Osteoblast (primary cell): ENCODE data around the gene SCYGR8. TPM values are rescaled to one million over a fixed set of nuclear protein-coding genes. Genes with fewer than 3 reads are reported as not detected.
A peak's percentile ranks its signal among the peaks of the same experiment; 100 is the strongest.

Source experiments
- DNase-seq: peaks from one replicate; pipeline ENCODE4 v3.0.0; 2011; ENCODE audit warnings: low spot score, mixed read lengths; ENCODE audit not compliant: insufficient read length; ENCODE audit errors: missing footprints
- H2AFZ ChIP-seq: 2 replicates; pipeline ENCODE4 v1.6.0; 2011; ENCODE audit warnings: mild to moderate bottlenecking, low read length
- H3K27ac ChIP-seq: 2 replicates; pipeline ENCODE4 v1.5.1; 2011; ENCODE audit warnings: mild to moderate bottlenecking, low read depth, low read length, moderate library complexity
- H3K27me3 ChIP-seq: 2 replicates; pipeline ENCODE4 v1.6.0; 2012; ENCODE audit warnings: mild to moderate bottlenecking, control low read depth, inconsistent platforms, low read length, moderate library complexity; ENCODE audit not compliant: insufficient read depth
- H3K36me3 ChIP-seq: 2 replicates; pipeline ENCODE4 v1.5.1; 2011; ENCODE audit warnings: mild to moderate bottlenecking, low read length, control low read depth, moderate library complexity; ENCODE audit not compliant: insufficient read depth
- H3K4me1 ChIP-seq: 2 replicates; pipeline ENCODE4 v1.5.1; 2011; ENCODE audit warnings: mild to moderate bottlenecking, low read length, control low read depth, moderate library complexity; ENCODE audit not compliant: insufficient read depth
- H3K4me2 ChIP-seq: 2 replicates; pipeline ENCODE4 v1.6.0; 2011; ENCODE audit warnings: mild to moderate bottlenecking, low read length; ENCODE audit not compliant: insufficient read depth
- H3K4me3 ChIP-seq: fragments of 200-600 bp; sonication (generic); 3 replicates; pipeline ENCODE4 v1.5.1; 2012; ENCODE audit warnings: mild to moderate bottlenecking, low read length, inconsistent platforms; ENCODE audit not compliant: insufficient read depth
- H3K79me2 ChIP-seq: 2 replicates; pipeline ENCODE4 v1.6.0; 2012; ENCODE audit warnings: mild to moderate bottlenecking, low read length, control low read depth, inconsistent platforms; ENCODE audit not compliant: insufficient read depth
- H3K9me3 ChIP-seq: 2 replicates; pipeline ENCODE4 v1.5.1; 2011; ENCODE audit warnings: low read depth, low read length, control low read depth
- H4K20me1 ChIP-seq: 2 replicates; pipeline ENCODE4 v1.6.0; 2012; ENCODE audit warnings: mild to moderate bottlenecking, low read length, control low read depth; ENCODE audit not compliant: insufficient read depth
- CTCF ChIP-seq: IDR thresholded peaks from 2 replicates; pipeline ENCODE4 v1.5.1; 2011; ENCODE audit warnings: mild to moderate bottlenecking, low read depth, low read length, moderate library complexity; ENCODE audit errors: extremely low read depth
- total RNA-seq: library from RNA; depleted of rRNA; stranded (reverse); fragments of >200 nt; gene quantifications from 2 replicates; pipeline ENCODE4 v1.2.3, GENCODE V29; 2012

SCYGR8 gene
- total RNA-seq, 1 donor, result not detected

GRCh38 chr2:227759411-227760118 is 13.9 kb downstream of the SCYGR8 start:
- no peak for DNase-seq
- no peaks in the 10 kb centered on the region for H3K9me3 ChIP-seq
- H3K79me2 ChIP-seq, result no peaks in the 10 kb centered on the region
- TF ChIP-seq CTCF, result no peak
- H3K4me2 ChIP-seq, result no peak overlapping the region
- no peaks in the 10 kb centered on the region for H4K20me1 ChIP-seq
- H3K27ac ChIP-seq, result no peak overlapping the region
- no peaks in the 10 kb centered on the region for H3K4me1 ChIP-seq
- no peak overlapping the region for H3K4me3 ChIP-seq
- no peaks in the 10 kb centered on the region for H3K36me3 ChIP-seq
- no peaks in the 10 kb centered on the region for H3K27me3 ChIP-seq
- peak overlapping the region; percentile 5 for H2AFZ ChIP-seq

GRCh38 chr2:227761740-227762476 is 16.2 kb downstream of the SCYGR8 start:
- Histone ChIP-seq H3K27me3 (no peaks in the 10 kb centered on the region), H3K4me3 (no peak overlapping the region), H4K20me1 (no peaks in the 10 kb centered on the region), H3K9me3 (no peaks in the 10 kb centered on the region), H2AFZ (no peak overlapping the region), H3K4me2 (no peak overlapping the region), H3K27ac (no peak overlapping the region), H3K79me2 (no peaks in the 10 kb centered on the region), H3K4me1 (no peaks in the 10 kb centered on the region), H3K36me3 (no peaks in the 10 kb centered on the region)
- DNase-seq, result peak; percentile 73
- TF ChIP-seq CTCF, result no peak

GRCh38 chr2:227765788-227766372 is 20.2 kb downstream of the SCYGR8 start:
- Histone ChIP-seq H3K4me1 (no peaks in the 10 kb centered on the region), H3K4me3 (no peak overlapping the region), H3K4me2 (no peak overlapping the region), H3K36me3 (no peaks in the 10 kb centered on the region), H3K27ac (no peak overlapping the region), H3K79me2 (no peaks in the 10 kb centered on the region), H4K20me1 (no peaks in the 10 kb centered on the region), H3K9me3 (no peaks in the 10 kb centered on the region), H3K27me3 (no peaks in the 10 kb centered on the region), H2AFZ (peak overlapping the region; percentile 50)
- peak; percentile 46 for DNase-seq
- no peak for TF ChIP-seq CTCF

GRCh38 chr2:227766373-227766883 is 20.7 kb downstream of the SCYGR8 start:
- Histone ChIP-seq H2AFZ (peak overlapping the region; percentile 50), H4K20me1 (no peaks in the 10 kb centered on the region), H3K27me3 (no peaks in the 10 kb centered on the region), H3K4me3 (no peak overlapping the region), H3K4me1 (no peaks in the 10 kb centered on the region), H3K36me3 (no peaks in the 10 kb centered on the region), H3K27ac (no peak overlapping the region), H3K9me3 (no peaks in the 10 kb centered on the region), H3K4me2 (no peak overlapping the region), H3K79me2 (no peaks in the 10 kb centered on the region)
- DNase-seq, result peak; percentile 93
- TF ChIP-seq CTCF, result peak; percentile 86
